HG03378 (cell line): ENCODE measurements around the gene CLCN6.

ENCODE experiments used
- ATAC-seq: cut with Tn5 transposase; IDR thresholded peaks from one replicate; pipeline ENCODE4 v1.9.1; 2021; ENCODE audit warnings: mild to moderate bottlenecking, moderate library complexity; ENCODE audit not compliant: unreplicated experiment

The CLCN6 gene

DNA sequence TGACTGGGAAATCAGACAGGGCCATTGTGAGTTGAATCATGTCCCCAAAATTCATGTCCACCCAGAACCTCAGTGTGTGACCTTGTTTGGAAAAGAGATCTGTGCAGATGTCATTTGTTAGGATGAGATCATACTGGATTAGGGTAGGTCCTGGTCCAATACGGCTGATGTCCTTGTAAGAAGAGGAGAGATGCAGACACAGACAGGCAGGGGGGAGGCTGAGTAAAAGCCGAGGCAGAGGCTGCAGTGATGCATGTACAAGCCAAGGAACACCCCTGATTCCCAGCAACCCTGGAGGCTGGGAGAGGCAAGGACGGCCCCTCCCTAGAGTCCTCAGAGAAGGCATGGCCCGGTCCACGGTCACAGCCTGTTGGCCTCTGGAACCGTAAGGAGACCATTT lies 68.6 kb downstream of the CLCN6 start:
- ATAC-seq: no peak

DNA sequence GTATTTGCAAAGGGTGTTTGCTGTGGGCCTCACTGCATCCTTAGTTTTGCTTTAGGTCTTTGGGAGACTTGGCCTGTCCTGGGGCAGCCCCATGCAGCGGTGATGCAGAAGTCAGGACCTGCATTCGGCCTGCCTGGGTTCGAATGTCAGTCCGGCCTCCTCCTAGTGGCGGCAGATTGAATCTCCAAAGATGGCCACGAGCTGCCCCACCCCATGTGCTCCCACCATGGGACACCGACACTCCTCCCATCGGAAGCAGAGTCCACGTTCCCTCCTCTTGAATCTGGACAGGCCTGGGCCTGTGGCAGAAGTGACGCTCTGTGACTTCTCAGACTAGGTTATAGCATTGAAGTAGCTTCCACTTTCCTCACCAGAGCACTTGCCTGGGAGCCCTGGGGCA lies 69.1 kb downstream of the CLCN6 start:
- no peak for ATAC-seq

DNA sequence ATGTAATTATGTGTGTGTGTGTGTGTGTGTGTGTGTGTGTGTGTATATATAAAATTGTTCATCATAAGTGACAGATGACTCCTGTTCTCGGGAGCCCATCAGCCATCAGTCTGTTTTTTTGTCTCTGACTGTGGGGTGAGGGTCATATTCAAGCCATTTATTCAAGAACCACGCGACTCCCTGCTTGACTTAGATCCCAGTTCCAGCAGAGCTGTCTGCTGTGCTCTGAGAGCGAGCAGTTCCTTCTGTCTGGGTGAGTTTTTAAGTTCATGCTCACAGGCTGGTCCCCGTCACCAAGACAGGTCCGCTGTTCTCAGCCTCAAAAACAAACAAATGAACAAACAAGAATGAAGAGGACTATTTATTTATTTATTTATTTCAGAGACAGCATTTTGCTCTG lies 71.1 kb downstream of the CLCN6 start:
- ATAC-seq: no peak

DNA sequence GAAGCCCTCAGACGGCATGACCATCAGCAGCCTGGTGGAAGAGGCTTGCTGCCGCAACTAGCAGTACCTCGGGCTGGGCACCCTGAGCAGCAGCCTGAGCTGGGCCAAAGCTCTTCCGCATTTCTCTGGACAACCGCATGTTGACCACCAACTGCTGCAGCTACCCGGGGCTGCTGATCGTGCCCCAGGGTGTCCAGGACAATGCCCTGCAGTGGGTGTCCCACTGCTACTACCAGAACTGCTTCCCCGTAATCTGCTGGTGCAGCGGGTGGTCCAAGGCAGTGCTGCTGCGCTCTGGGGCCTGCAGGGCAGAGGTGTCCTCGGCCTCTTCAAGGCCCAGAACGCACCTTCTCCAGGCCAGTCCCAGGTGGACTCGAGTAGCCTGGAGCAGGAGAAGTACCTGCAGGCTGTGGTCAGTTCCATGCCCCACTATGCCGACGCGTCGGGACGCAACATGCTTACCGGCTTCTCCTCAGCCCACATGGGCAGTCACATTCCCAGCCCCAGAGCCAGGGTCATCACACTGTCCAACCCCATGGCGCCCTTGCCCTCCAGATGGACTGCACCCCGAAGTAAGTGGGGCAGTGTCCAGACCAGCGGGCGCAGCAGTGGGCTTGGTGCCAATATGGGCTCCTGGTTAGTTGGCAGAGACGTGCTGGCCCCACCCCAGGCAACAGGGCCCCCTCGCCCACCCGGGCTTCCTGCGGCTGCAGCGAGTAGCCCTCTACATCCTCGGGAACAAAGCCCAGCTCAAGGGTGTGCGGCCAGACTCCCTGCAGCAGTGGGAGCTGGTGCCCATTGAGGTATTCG lies 72.3 kb downstream of the CLCN6 start:
- no peak for ATAC-seq

DNA sequence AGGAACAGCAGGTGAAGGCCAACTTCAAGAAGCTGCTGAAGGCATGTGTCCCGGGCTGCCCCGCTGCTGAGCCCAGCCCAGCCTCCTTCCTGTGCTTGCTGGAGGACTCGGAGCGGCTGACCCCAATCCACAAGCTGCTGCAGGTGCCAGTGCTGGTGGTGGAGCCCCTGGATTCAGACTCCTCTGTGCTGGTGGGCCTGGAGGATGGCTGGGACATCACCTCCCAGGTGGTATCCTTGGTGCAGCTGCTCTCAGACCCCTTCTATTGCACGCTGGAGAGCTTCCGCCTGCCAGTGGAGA lies 72.8 kb downstream of the CLCN6 start:
- no peak for ATAC-seq

DNA sequence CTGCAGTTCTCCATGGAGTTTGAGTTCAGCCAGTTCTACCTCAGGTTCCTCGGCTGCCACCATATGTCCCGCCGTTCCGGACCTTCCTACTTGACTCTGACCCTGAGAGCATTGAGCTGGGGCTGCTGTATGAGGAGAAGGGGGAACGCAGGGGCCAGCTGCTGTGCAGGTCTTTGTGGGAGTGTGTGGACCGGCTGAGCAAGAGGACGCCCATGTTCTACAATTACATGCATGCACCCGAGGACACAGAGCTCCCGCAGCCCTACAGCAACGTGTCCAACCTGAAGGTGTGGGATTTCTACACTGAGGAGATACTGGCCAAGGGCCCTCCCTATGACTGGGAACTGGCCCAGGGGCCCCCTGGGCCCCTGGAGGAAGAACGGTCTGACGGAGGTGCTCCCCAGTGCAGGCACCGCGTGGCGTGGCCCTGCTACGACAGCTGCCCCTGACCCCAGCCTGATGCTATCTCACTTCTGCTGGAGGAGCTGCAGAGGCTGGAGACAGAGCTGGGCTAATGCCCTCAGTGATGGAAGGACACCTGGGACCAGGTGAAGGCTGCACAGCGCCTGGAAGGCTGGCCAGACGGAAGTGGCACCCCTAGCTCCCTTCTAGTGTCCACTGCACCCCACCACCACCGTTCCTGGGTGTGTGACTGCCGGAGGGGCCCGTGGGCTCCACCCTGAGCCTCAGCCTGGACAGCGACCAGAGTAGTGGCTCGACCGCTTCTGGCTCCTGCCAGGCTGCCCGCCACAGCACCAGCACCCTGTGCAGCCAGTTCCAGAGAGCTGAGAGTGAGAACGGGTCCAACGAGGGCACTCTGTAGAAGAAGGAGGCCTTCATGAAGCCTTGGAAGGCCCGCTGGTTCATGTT lies 73.6 kb downstream of the CLCN6 start:
- no peak for ATAC-seq

DNA sequence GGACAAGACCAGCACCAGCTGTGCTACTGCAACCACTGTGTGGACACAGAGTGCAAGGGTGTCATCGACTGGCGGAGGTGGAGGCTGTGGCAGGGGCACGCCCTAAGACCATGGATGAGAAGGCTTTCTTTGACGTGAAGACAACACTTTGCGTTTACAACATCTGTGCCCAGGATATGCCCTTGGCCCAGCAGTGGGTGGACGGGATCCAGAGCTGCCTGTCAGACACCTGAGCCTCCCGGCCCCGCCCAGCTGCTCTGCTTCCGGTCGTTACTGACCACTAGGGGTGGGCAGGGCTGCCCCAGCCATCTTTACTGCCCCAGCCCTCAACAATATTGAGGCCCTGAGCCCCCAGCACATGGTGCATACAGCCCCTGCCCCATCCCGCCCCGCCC lies 74.2 kb downstream of the CLCN6 start:
- no peak for ATAC-seq

DNA sequence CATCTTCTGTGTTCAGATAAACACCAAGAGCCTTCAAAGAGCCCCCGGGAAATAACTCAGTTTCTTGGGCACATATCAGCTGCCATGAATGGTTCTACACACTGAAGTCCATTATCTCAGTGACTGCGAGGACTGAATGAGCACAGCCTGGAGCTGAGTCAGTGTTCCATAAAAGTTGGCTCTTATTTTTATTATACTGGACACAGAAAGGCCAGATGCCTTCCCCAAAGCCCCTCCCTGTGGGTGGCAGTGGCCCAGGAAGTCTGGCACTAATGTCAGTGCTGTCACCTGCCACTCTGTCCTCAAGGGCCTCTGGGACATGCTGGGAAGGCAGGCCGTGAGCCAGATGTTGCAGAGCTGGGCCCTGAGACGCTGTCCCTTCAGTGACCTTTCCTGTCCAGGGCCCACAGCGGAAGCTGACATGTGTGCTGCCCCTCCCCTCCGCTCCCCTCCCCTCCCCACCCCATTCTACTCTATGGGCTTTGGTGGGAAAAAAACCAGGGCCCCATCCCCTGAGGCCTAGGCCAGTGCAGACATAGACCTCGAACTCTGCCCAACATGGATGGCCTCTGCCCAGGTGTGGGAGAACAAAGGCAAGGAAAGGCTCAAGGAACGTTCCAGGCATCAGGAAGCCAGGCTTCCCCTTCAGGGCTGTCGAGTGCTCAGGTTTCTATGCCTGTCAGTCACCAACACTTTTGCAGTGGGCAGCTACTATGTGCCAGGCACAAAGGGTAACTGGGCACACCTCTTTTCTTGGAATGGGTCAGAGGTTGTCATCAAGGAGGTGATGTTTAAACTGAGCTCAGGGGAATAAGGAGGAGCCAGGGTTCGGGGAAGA lies 75.1 kb downstream of the CLCN6 start:
- no peak for ATAC-seq

DNA sequence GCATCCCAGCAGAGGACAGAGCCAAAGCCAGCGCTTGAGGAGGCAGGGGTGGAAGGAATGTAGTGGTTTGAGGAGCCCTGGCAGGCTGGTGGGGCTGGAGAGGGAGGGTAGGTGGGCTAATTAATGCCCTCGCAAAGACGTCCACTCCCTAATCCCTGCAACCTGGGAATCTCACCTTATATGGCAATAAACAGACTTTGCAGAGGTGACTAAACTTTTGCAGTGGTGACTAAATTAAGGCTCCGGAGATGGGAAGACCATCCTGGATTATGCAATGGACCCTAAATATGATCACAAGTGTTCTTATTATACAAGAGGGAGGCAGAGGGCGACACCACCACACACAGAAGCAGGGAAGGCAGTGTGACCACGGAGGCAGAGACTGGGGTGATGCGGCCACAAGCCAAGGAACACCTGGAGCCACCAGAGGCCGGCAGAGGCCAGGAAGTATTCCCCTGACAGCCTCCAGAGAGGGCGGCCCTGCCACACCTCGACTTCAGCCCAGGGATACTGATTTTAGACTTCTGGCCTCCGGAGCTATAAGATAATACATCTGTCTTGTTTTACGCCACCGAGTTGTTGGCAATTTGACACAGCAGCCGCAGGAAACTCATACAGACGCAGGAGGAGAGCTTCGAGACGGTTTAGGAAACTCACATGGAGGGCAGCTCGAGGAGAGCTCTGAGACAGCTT lies 75.9 kb downstream of the CLCN6 start:
- ATAC-seq: no peak

DNA sequence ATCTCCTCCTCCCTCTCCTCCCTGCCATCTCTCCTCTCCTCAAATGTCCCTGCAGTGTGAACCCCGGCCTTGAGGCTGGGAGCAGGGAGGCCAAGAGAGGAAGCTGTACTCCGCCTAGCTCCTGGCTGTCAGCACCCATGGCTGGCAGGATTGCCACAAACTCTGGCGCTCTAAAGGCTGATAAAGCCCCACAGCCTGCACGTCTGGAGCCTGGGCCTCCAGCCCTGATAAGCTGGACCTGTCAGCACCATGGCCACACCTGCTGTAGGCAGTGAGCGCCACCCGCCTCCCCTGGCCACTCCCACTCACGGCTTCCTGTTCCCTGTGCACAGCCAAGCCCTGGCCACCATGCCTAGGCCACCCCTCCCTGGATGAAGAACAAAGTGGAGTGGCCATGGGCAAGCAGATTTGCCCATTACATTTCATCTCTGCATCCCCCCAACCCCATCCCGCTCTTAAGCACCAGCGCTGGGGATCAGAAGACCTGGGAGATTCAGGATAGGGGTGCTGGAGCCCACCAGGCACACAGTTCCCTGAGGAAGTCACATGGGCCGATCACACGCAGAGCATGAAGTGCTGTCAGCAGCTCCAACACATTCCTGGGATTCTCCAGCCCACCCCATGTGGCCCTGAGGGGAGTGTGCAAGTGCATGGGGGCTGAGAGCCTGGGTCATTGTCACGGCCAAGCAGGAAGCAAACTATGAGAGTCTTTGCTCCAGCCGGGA lies 77.0 kb downstream of the CLCN6 start:
- no peak for ATAC-seq

DNA sequence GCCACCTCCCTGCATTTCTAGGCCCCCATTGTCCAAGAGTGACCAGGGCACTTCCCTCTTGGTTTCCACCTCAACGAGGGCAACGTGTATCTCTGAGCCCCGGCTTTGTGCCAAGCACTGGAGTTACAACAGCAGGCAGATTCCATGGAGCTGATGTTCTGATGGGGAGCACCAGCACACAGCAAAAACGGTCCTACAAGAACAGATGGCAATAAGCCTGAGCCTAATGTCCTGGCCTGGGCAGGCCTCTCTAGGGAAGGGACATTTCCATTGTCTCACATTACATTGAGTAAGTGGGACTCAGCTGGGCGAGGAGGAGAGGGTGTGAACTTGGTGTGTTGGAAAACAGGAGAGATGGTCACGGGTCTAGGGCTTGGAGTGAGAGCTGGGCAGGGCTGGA lies 79.9 kb downstream of the CLCN6 start:
- no peak for ATAC-seq

DNA sequence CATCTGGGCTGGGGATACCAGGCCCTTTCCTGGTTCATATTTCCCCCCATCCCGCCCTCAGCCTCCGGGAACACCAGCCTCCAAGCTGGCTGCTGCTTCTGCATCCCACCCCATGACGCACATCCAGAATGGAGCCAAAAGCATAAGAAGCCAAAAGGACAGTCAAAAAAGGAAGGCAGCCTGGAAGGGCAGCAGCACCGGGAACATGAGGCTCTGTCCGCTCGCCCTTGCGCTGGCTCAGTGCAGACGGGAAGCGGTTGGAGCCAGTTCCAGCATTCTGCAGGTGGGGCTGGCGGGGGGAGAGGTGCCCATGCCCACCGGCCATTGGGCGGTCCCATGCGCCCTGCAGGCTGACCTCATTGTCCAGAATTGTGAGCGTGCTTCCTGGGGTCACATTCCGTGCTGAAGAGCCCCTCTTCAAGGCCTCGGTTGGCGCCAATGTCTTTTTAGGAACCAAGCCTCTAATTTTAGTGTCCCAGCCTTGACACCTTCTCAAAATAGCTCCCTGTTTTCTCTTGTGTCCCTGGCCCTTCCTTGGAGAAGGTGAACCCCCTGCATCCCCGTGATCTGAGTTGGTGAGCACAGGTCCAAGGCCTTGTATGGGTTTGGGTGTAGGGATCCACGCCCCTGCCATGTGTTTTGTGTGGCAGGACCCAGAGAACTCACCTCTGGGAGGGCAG lies 81.1 kb downstream of the CLCN6 start:
- ATAC-seq: no peak

DNA sequence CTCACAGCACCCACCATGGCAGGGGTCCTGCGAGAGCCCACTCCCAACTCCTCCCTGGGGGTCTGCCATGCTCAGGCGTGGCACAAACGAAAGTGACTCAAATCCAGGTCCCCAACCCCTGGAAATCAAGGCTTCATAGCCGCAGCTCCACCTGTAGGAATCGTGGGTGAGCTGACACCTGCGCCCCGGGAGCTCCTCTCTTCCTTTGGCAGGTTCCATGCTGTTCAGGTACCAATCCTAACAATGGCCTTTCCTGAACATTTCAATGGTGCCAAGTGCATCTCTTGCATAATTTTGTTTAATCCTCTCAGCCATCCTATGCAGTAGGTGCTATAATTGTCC lies 81.6 kb downstream of the CLCN6 start:
- no peak for ATAC-seq

DNA sequence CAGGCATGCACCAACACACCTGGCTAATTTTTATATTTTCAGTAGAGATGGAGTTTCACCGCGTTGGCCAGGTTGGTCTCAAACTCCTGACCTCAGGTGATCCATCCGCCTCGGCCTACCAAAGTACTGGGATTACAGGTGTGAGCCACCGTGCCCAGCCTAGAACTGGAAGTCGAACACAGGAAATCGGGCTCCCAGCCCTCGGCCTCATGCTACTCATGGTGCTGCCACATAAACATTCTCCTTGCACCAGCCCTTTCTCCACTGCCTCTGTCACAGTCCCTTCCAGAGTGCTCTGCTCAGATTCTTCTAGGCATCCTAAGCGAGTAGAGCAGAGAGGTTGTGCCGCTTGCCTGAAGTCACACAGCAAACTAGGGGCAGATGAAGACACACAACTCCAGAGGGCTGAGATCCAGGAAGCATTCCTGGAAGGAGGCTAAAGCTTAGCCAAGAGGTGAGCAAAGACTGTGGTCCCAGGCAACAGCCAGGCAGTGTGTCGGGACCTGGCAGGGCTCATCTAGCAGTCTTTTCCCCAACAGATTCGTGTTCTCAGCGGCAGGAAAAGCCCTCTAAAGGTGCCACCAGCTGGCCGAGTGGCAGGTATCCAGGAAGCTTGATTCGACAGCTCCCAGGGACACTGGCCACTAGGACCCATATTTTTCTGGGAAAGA lies 82.3 kb downstream of the CLCN6 start:
- no peak for ATAC-seq

DNA sequence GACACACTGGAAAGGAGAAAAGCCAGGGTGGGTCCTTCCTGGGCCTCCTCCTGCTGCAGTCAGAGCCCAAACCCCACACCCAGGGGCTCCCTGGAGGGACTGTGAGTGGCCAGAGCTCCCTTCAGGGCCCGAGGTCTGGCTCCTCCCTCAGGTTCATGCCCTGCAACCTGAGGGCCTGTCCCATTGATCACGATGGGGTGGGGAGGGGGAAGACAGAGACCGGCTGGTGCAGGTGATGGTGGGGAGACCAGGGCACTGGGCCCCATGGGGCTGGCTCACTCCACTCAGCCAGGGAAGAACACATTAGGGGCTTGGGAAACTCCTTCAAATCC lies 82.9 kb downstream of the CLCN6 start:
- ATAC-seq: no peak

DNA sequence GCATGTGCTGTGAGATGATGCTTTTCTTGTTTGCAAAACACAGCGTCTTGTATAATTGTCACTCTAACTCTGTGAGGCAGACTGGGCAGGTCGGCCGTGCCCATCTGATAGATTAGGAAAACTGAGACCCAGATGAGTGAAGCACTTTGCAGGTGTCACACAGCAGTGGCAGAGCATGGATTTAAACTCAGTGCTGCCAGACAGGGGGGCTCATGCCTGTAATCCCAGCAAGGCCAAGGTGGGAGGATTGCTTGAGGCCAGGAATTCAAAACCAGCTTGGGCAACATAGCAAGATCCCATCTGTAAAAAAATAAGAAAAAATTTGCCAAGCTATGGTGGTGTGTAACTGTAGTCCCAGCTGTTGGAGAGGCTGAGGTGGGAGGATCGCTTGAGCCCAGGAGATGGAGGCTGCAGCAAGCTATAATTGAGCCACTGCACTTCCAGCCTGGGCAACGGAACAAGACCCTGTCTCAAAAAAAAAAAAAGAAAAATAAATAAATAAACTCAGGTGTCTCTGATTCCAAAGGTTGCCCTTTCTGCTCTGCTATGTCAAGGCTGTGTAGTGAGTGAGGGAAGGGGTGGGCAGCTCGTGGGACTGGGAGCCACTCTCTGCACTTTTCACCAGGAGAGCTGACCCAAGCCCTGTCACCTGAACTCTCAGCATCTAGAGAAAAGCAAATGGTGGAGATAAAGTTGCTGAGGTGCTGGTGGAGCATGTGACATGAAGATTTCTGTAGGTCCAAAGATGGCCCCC lies 85.6 kb downstream of the CLCN6 start:
- ATAC-seq: no peak
